ENCODE results near the gene MGAT5. TPM values are rescaled to one million over a fixed set of nuclear protein-coding genes. Genes with fewer than 3 reads are reported as not detected.

MGAT5 gene
- total RNA-seq, 4 donors from 2014 or later: 47.4 to 56.4 (median 50.3) TPM

GRCh38 chr2:134379293-134379692 lies 125.4 kb downstream of the MGAT5 start:
- 55% methylated on average over 4 of the region's 6 CpGs for WGBS
- DNase-seq (ENCODE audit: extremely low spot score): no peak
- no peaks in the 10 kb centered on the region for H3K27me3 ChIP-seq
- H3K36me3 ChIP-seq: no peaks in the 10 kb centered on the region
- H3K4me3 ChIP-seq: no peak overlapping the region
- TF ChIP-seq POLR2A (IDR thresholded peaks at IDR 0.05; ENCODE audit: low read depth) (no peak), EP300 (IDR thresholded peaks at IDR 0.05) (no peak), POLR2AphosphoS5 (IDR thresholded peaks at IDR 0.05) (peak in 1 of 2 donors; percentile 18)
- TF ChIP-seq, protein P1, sequence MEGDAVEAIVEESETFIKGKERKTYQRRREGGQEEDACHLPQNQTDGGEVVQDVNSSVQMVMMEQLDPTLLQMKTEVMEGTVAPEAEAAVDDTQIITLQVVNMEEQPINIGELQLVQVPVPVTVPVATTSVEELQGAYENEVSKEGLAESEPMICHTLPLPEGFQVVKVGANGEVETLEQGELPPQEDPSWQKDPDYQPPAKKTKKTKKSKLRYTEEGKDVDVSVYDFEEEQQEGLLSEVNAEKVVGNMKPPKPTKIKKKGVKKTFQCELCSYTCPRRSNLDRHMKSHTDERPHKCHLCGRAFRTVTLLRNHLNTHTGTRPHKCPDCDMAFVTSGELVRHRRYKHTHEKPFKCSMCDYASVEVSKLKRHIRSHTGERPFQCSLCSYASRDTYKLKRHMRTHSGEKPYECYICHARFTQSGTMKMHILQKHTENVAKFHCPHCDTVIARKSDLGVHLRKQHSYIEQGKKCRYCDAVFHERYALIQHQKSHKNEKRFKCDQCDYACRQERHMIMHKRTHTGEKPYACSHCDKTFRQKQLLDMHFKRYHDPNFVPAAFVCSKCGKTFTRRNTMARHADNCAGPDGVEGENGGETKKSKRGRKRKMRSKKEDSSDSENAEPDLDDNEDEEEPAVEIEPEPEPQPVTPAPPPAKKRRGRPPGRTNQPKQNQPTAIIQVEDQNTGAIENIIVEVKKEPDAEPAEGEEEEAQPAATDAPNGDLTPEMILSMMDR (IDR thresholded peaks at IDR 0.05): no peak
- no peaks in the 10 kb centered on the region for H3K9me3 ChIP-seq
- H3K4me1 ChIP-seq: peaks cover 33 to 46% (median 42%) of the 10 kb centered on the region in 4 donors
- H3K27ac ChIP-seq (replicated peaks in 1 of 4): peak overlapping the region; percentile 14 to 82 (median 53)
- intact Hi-C loops (cut with DNase I): loop anchor here (5.0 to 10.0 kb wide), 2 partner anchors 33 to 254 kb away; no protein-coding TSS in a partner anchor

DNA sequence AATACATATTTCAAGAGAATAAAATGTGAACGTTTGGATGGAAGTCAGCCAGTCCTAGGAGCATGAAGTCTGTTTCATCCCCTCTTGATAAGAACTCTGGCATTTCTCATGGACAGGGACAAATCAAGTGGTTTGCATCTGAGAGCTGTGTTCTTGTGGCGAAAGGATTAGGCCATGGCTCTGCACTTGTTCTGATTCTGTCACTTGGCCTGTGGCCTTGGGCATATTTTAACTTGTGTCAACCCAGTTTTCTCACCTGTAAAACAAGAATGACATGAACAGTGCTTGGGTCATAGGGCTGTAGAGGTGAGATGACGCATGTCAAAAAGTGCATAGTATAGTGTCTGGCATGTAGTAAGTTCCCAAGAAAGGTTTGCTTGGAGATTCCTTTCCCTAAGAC lies 125.8 kb downstream of the MGAT5 start:
- Histone ChIP-seq H3K4me1 (peaks cover 33 to 46% (median 42%) of the 10 kb centered on the region in 4 donors), H3K27ac (replicated peaks in 1 of 4) (peak overlapping the region; percentile 14 to 82 (median 53)), H3K36me3 (no peaks in the 10 kb centered on the region), H3K27me3 (no peaks in the 10 kb centered on the region), H3K4me3 (no peak overlapping the region), H3K9me3 (no peaks in the 10 kb centered on the region)
- WGBS: 78% methylated on average over 3 of the region's 3 CpGs
- no peak for DNase-seq (ENCODE audit: extremely low spot score)
- intact Hi-C loops (cut with DNase I): loop anchor here (5.0 to 10.0 kb wide), 2 partner anchors 33 to 255 kb away; no protein-coding TSS in a partner anchor
- TF ChIP-seq POLR2AphosphoS5 (IDR thresholded peaks at IDR 0.05) (no peak), POLR2A (IDR thresholded peaks at IDR 0.05; ENCODE audit: low read depth) (no peak), EP300 (IDR thresholded peaks at IDR 0.05) (no peak)
- TF ChIP-seq, protein P1 (IDR thresholded peaks at IDR 0.05): no peak

DNA sequence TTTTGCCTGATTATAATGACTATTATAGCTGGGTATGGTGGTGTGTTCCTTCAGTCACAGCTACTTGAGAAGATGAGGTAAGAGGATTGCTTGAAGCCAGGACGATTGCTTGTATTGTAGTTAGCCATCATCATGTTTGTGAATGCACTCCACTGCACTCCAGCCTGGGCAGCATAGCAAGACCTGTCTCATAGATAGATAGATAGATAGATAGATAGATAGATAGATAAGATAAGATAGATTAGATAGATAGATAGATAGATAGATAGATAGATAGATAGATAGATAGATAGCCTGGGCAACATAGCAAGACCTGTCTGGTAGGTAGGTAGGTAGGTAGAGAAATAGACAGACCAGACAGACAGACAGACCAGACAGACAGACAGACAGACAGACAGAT lies 127.3 kb downstream of the MGAT5 start:
- Histone ChIP-seq H3K36me3 (no peaks in the 10 kb centered on the region), H3K4me3 (no peak overlapping the region), H3K4me1 (peaks cover 27 to 37% (median 34%) of the 10 kb centered on the region in 4 donors), H3K9me3 (no peaks in the 10 kb centered on the region), H3K27ac (replicated peaks in 1 of 4) (no peak overlapping the region), H3K27me3 (no peaks in the 10 kb centered on the region)
- intact Hi-C loops (cut with DNase I): no loop called here
- no peak for DNase-seq (ENCODE audit: extremely low spot score)
- TF ChIP-seq, protein P1 (IDR thresholded peaks at IDR 0.05): no peak
- 82% methylated on average over 1 of the region's 1 CpG for WGBS

DNA sequence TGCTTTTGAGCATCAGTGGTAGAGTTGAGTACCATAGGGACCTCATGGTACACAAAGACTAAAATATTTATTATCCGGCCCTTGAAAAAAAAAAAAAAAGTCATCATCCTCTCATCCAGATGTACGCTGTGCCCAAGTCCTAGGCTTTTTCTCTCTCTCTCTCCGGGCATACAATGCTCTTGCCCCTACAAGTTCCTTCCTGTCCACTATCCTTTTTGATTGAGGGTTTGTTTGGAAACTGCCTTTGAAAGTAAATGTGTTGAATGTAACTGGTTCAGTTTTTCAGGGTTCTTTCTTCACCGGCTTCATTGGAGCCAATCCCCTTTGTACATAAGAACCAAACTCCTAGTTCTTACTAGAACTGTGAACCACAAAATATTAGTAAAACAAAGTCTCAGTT lies 130.3 kb downstream of the MGAT5 start:
- no peaks in the 10 kb centered on the region for H3K9me3 ChIP-seq
- no peaks in the 10 kb centered on the region for H3K27me3 ChIP-seq
- peaks cover 5 to 13% (median 8%) of the 10 kb centered on the region in 4 donors for H3K4me1 ChIP-seq
- H3K36me3 ChIP-seq: no peaks in the 10 kb centered on the region
- H3K27ac ChIP-seq (replicated peaks in 1 of 4): no peak overlapping the region
- TF ChIP-seq EP300 (IDR thresholded peaks at IDR 0.05) (no peak), POLR2A (IDR thresholded peaks at IDR 0.05; ENCODE audit: low read depth) (no peak), POLR2AphosphoS5 (IDR thresholded peaks at IDR 0.05) (no peak)
- TF ChIP-seq, protein P1 (IDR thresholded peaks at IDR 0.05): no peak
- no peak for DNase-seq (ENCODE audit: extremely low spot score)
- H3K4me3 ChIP-seq: no peak overlapping the region
- WGBS: 90% methylated on average over 4 of the region's 4 CpGs
- intact Hi-C loops (cut with DNase I): no loop called here

DNA sequence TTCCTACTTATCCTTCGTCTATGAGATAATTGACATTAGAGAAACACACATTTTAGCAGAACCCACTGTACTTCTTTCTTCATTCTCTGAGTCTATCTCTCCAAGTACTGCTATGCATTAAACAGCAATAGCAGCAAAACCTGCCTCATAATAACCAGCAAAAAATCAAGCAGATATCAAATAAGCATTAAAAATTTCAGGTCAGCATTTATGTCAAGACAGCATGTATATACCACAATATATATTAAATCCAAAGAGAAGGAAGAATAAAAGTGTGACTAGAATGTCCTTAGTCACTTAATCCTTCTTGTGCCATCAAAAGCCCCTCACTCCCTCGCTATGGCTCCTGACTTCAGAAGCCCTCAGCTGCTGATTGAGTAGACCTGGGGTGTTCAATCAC lies 131.3 kb downstream of the MGAT5 start:
- H3K9me3 ChIP-seq: no peaks in the 10 kb centered on the region
- 91% methylated on average over 2 of the region's 2 CpGs for WGBS
- TF ChIP-seq EP300 (IDR thresholded peaks at IDR 0.05) (no peak), POLR2A (IDR thresholded peaks at IDR 0.05; ENCODE audit: low read depth) (no peak), POLR2AphosphoS5 (IDR thresholded peaks at IDR 0.05) (no peak)
- TF ChIP-seq, protein P1 (IDR thresholded peaks at IDR 0.05): no peak
- no peaks in the 10 kb centered on the region for H3K27me3 ChIP-seq
- H3K4me1 ChIP-seq: peaks cover 0 to 4% (median under 1%) of the 10 kb centered on the region in 4 donors
- no peaks in the 10 kb centered on the region for H3K36me3 ChIP-seq
- intact Hi-C loops (cut with DNase I): no loop called here
- no peak overlapping the region for H3K4me3 ChIP-seq
- DNase-seq (ENCODE audit: extremely low spot score): no peak
- H3K27ac ChIP-seq (replicated peaks in 1 of 4): no peak overlapping the region
